H1 (cell line): Measurements from ENCODE around the gene AURKAIP1. TPM values are rescaled to one million over a fixed set of nuclear protein-coding genes. Genes with fewer than 3 reads are reported as not detected.

Experiments
- CTCF ChIA-PET: fragments of 300-600 bp; sonication (Branson Sonifier 250); formaldehyde crosslinking; loops from one replicate; lab custom pipeline; 2021; ENCODE audit not compliant: partially characterized antibody; lab: Charles Lee
- POLR2A ChIA-PET: fragments of 300-600 bp; sonication (Branson Sonifier 250); formaldehyde crosslinking; loops from one replicate; lab custom pipeline; 2021; ENCODE audit warnings: inconsistent platforms; ENCODE audit not compliant: partially characterized antibody; lab: Charles Lee
- DNase-seq, 2 experiments: peaks; one replicate each; pipeline versions ENCODE4 v3.0.0 to v3.0.0-alpha.2; 2010 to 2022; ENCODE audit warnings: low spot score in 2 of 2, low read depth in 1 of 2, mixed read lengths in 1 of 2
- FAIRE-seq: peaks from 2 replicates; lab custom pipeline; 2011; peaks lifted over from hg19 to GRCh38; lab: Jason Lieb, UNC
- H2AFZ ChIP-seq: 2 replicates; pipeline ENCODE4 v1.8.1; 2012; ENCODE audit warnings: low read length, inconsistent platforms
- H2AK5ac ChIP-seq: 2 replicates; pipeline ENCODE4 v1.6.1; 2013; ENCODE audit warnings: low read depth, low read length
- H2BK120ac ChIP-seq: replicated peaks from 2 replicates; pipeline ENCODE3; 2013; ENCODE audit warnings: low read depth, low read length, inconsistent platforms
- H2BK12ac ChIP-seq: 2 replicates; pipeline ENCODE4 v1.6.1; 2013; ENCODE audit warnings: low read depth, low read length
- H2BK15ac ChIP-seq: 2 replicates; pipeline ENCODE4 v1.6.1; 2013; ENCODE audit warnings: low read length
- H2BK20ac ChIP-seq: 2 replicates; pipeline ENCODE4 v1.6.1; 2013; ENCODE audit warnings: low read length
- H2BK5ac ChIP-seq: 2 replicates; pipeline ENCODE4 v1.6.1; 2013; ENCODE audit warnings: low read depth, low read length
- H3K14ac ChIP-seq: 2 replicates; pipeline ENCODE4 v1.6.1; 2013; ENCODE audit warnings: inconsistent platforms; ENCODE audit not compliant: insufficient read length
- H3K18ac ChIP-seq: 2 replicates; pipeline ENCODE4 v1.6.1; 2013; ENCODE audit warnings: low read length; ENCODE audit errors: extremely low read depth
- H3K23ac ChIP-seq: 2 replicates; pipeline ENCODE4 v1.6.1; 2013; ENCODE audit warnings: inconsistent platforms; ENCODE audit not compliant: insufficient read length
- H3K23me2 ChIP-seq: 2 replicates; pipeline ENCODE4 v1.6.1; 2013; ENCODE audit warnings: low read depth, low read length
- H3K27ac ChIP-seq: 2 replicates; pipeline ENCODE4 v1.6.1; 2011; ENCODE audit warnings: low read depth, low read length, inconsistent platforms
- H3K27me3 ChIP-seq, 4 experiments: replicated peaks in 1 of 4; 1 replicate in 1 of 4; 2 replicates in 3 of 4; pipeline versions ENCODE4 v1.6.1 to v1.8.1; 2011 to 2013; ENCODE audit warnings: low read length in 3 of 4, mild to moderate bottlenecking in 3 of 4, inconsistent platforms in 2 of 4, mixed read lengths in 2 of 4, moderate library complexity in 1 of 4; ENCODE audit not compliant: control insufficient read depth in 3 of 4, insufficient read depth in 3 of 4; ENCODE audit errors: extremely low read depth in 1 of 4
- H3K36me3 ChIP-seq, 4 experiments: 2 replicates each; pipeline versions ENCODE4 v1.6.1 to v1.8.1; 2011 to 2013; ENCODE audit warnings: mild to moderate bottlenecking in 4 of 4, low read length in 3 of 4, moderate library complexity in 2 of 4, control low read depth in 1 of 4, inconsistent platforms in 1 of 4; ENCODE audit not compliant: insufficient read depth in 4 of 4, control insufficient read depth in 2 of 4
- H3K4ac ChIP-seq: replicated peaks from 2 replicates; pipeline ENCODE3; 2013; ENCODE audit warnings: low read length, low read depth, mixed read lengths, inconsistent platforms; ENCODE audit not compliant: insufficient read length
- H3K4me1 ChIP-seq, 4 experiments: replicated peaks in 1 of 4; 1 replicate in 1 of 4; 2 replicates in 3 of 4; pipeline versions ENCODE4 v1.6.1 to v1.8.1; 2011 to 2013; ENCODE audit warnings: low read length in 3 of 4, inconsistent platforms in 2 of 4, mixed read lengths in 1 of 4; ENCODE audit not compliant: insufficient read depth in 4 of 4, control insufficient read depth in 3 of 4
- H3K4me2 ChIP-seq, 2 experiments: 2 replicates each; pipeline versions ENCODE4 v1.6.1 to v1.8.1; 2011 to 2013; ENCODE audit warnings: low read depth in 2 of 2, low read length in 2 of 2, control low read depth in 1 of 2, inconsistent platforms in 1 of 2, mild to moderate bottlenecking in 1 of 2; ENCODE audit not compliant: insufficient read depth in 1 of 2
- H3K4me3 ChIP-seq, 4 experiments: fragments of 200-600, 300-600 bp in 1 of 4; sonication (generic), shearing (Covaris generic), sonication (Bioruptor Twin) in 1 of 4; 2 replicates each; pipeline versions ENCODE4 v1.5.1 to v1.8.1; 2011 to 2016; ENCODE audit warnings: low read length in 4 of 4, low read depth in 3 of 4, control low read depth in 2 of 4, inconsistent platforms in 2 of 4, mild to moderate bottlenecking in 2 of 4, mixed read lengths in 1 of 4, moderate library complexity in 1 of 4; ENCODE audit not compliant: insufficient read depth in 2 of 4; ENCODE audit errors: extremely low read depth in 1 of 4
- H3K56ac ChIP-seq: replicated peaks from 2 replicates; pipeline ENCODE3; 2013; ENCODE audit warnings: low read depth, mild to moderate bottlenecking, mixed read lengths, low read length, inconsistent platforms; ENCODE audit not compliant: insufficient read length
- H3K79me1 ChIP-seq: 2 replicates; pipeline ENCODE4 v1.6.1; 2013; ENCODE audit warnings: low read depth, low read length, control low read depth
- H3K79me2 ChIP-seq, 2 experiments: 2 replicates each; pipeline versions ENCODE4 v1.6.1 to v1.8.1; 2012 to 2013; ENCODE audit warnings: low read length in 2 of 2, mild to moderate bottlenecking in 2 of 2, inconsistent platforms in 1 of 2; ENCODE audit not compliant: insufficient read depth in 2 of 2, control insufficient read depth in 1 of 2
- H3K9ac ChIP-seq, 4 experiments: replicated peaks in 1 of 4; 1 replicate in 1 of 4; 2 replicates in 3 of 4; pipeline versions ENCODE4 v1.6.1 to v1.8.1; 2011 to 2013; ENCODE audit warnings: low read depth in 3 of 4, low read length in 3 of 4, control low read depth in 2 of 4, mild to moderate bottlenecking in 2 of 4, moderate library complexity in 2 of 4, inconsistent platforms in 1 of 4; ENCODE audit errors: extremely low read depth in 1 of 4
- H3K9me3 ChIP-seq, 2 experiments: 2 replicates each; pipeline versions ENCODE4 v1.6.1 to v1.8.1; 2012 to 2013; ENCODE audit warnings: mild to moderate bottlenecking in 2 of 2, moderate library complexity in 2 of 2, control low read depth in 1 of 2, inconsistent platforms in 1 of 2, low read depth in 1 of 2, low read length in 1 of 2, mixed read lengths in 1 of 2; ENCODE audit not compliant: insufficient read depth in 2 of 2
- H4K20me1 ChIP-seq, 2 experiments: replicated peaks in 1 of 2; 2 replicates each; pipeline versions ENCODE3 to v1.8.1; 2011 to 2013; ENCODE audit warnings: inconsistent platforms in 2 of 2, low read length in 2 of 2, mild to moderate bottlenecking in 1 of 2; ENCODE audit not compliant: insufficient read depth in 2 of 2, control insufficient read depth in 1 of 2
- H4K5ac ChIP-seq: 2 replicates; pipeline ENCODE4 v1.6.1; 2013; ENCODE audit warnings: low read length, low read depth, mixed read lengths, inconsistent platforms; ENCODE audit not compliant: insufficient read length
- H4K8ac ChIP-seq: 2 replicates; pipeline ENCODE4 v1.8.0; 2013; ENCODE audit warnings: mild to moderate bottlenecking, moderate library complexity, low read length, inconsistent platforms; ENCODE audit not compliant: insufficient read depth; ENCODE audit errors: extremely low read depth
- H4K91ac ChIP-seq: replicated peaks from 2 replicates; pipeline ENCODE3; 2013; ENCODE audit warnings: low read length, mixed read lengths, inconsistent platforms; ENCODE audit not compliant: insufficient read length
- CTBP2 ChIP-seq: IDR thresholded peaks from 2 replicates; pipeline ENCODE4 v1.7.0; 2011; ENCODE audit warnings: borderline replicate concordance, mild to moderate bottlenecking, moderate library complexity, mixed read lengths, low read length; ENCODE audit not compliant: insufficient read depth, insufficient read length
- GTF2F1 ChIP-seq: IDR thresholded peaks from 2 replicates; pipeline ENCODE4 v1.6.1; 2012; ENCODE audit warnings: low read depth, low read length, improper control_type of control experiment, borderline replicate concordance
- KDM5A ChIP-seq: fragments of 200-600 bp; IDR thresholded peaks from 2 replicates; pipeline ENCODE4 v1.7.1; 2012; ENCODE audit warnings: mild to moderate bottlenecking, low read length, inconsistent platforms, mixed read lengths
- MAFK ChIP-seq: IDR thresholded peaks from 2 replicates; pipeline ENCODE4 v1.6.1; 2012; ENCODE audit warnings: low read depth, mild to moderate bottlenecking, improper control_type of control experiment, low read length
- RBBP5 ChIP-seq: IDR thresholded peaks from 2 replicates; pipeline ENCODE4 v1.7.1; 2012; ENCODE audit warnings: low read depth, mild to moderate bottlenecking, inconsistent platforms, low read length, moderate library complexity, borderline replicate concordance
- RFX5 ChIP-seq: IDR thresholded peaks from 2 replicates; pipeline ENCODE4 v1.6.1; 2011; ENCODE audit warnings: low read depth, low read length, improper control_type of control experiment, borderline replicate concordance
- TBP ChIP-seq: IDR thresholded peaks from 2 replicates; pipeline ENCODE4 v1.6.1; 2011; ENCODE audit warnings: low read depth, low read length, improper control_type of control experiment
- WGBS, 2 experiments: shearing (Covaris generic) in 1 of 2; methylation state at CpG; one replicate each; pipeline versions ENCODE4 v1.1.6 to v1.1.7; 2013 to 2015; ENCODE audit warnings: low lambda C conversion rate in 2 of 2, mixed read lengths in 2 of 2, inconsistent platforms in 1 of 2, low coverage in 1 of 2, missing lambda C conversion rate in 1 of 2; ENCODE audit not compliant: insufficient replicate concordance in 2 of 2, insufficient coverage in 1 of 2, insufficient read length in 1 of 2; ENCODE audit errors: extremely low coverage in 1 of 2, missing lambda C conversion rate in 1 of 2; 5-methylcytosine and 5-hydroxymethylcytosine counted together
- polyA plus RNA-seq, 7 experiments: library from polyadenylated mRNA; depleted of rRNA in 3 of 7; stranded (reverse) in 5 of 7; unstranded in 2 of 7; fragments of >200 nt in 5 of 7; fragments of 200-250 nt in 2 of 7; gene quantifications; 1 replicate in 5 of 7; 2 replicates in 1 of 7; 4 replicates in 1 of 7; pipeline versions ENCODE4 v1.2.1 to v1.2.3, GENCODE V29; 2011 to 2013; ENCODE audit warnings: missing spikeins in 2 of 7, mixed read lengths in 2 of 7
- total RNA-seq: library from RNA; stranded (reverse); fragmentation: NEBNext Ultra II Directional; extraction: Animal tissue kit (Norgen Biotek cat#: 25700); gene quantifications from 2 replicates; pipeline ENCODE4 v1.2.1, GENCODE V29; 2021
- TF ChIP-seq, protein P1 (sequence below): IDR thresholded peaks from 2 replicates; pipeline ENCODE4 v1.6.1; 2011; ENCODE audit warnings: low read length, improper control_type of control experiment
- TF ChIP-seq, protein P2 (sequence below): IDR thresholded peaks from 2 replicates; pipeline ENCODE4 v1.6.1; 2011; ENCODE audit warnings: low read depth, mild to moderate bottlenecking, low read length; ENCODE audit not compliant: insufficient read depth
- TF ChIP-seq, protein P3 (sequence below): IDR thresholded peaks from 2 replicates; pipeline ENCODE4 v1.6.1; 2012; ENCODE audit warnings: inconsistent platforms

AURKAIP1 gene
- total and polyA plus RNA-seq, 2 of the 8 experiments (the other 6 are each of a cell fraction or from before 2014, with no cell fraction given): 87.8 to 194 TPM

DNA sequence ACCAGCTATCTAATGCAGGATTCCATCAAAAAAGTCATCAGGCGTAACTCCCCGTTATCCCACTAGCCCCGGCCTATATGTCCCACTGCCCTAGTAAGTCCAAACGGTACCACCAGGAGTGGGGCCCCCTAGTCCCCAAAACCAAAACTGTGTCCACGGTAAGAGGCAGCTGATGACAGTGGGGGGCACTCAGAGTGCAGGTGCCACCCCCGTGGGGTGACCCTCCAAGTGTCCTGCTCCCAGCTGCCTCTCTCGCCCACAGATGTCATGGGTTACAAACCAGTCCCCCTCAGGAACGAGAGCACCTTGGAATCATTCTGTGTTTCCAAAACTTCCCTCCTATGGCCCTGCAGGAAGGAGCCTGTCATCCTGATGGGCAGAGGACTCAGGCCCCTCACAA is 10.9 kb upstream of the AURKAIP1 start:
- TF ChIP-seq, protein P1, sequence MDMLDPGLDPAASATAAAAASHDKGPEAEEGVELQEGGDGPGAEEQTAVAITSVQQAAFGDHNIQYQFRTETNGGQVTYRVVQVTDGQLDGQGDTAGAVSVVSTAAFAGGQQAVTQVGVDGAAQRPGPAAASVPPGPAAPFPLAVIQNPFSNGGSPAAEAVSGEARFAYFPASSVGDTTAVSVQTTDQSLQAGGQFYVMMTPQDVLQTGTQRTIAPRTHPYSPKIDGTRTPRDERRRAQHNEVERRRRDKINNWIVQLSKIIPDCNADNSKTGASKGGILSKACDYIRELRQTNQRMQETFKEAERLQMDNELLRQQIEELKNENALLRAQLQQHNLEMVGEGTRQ: no peak
- TF ChIP-seq, protein P2, sequence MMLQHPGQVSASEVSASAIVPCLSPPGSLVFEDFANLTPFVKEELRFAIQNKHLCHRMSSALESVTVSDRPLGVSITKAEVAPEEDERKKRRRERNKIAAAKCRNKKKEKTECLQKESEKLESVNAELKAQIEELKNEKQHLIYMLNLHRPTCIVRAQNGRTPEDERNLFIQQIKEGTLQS: no peak
- TF ChIP-seq GTF2F1 (no peak), MAFK (no peak), RFX5 (no peak), RBBP5 (no peak), TBP (no peak), KDM5A (no peak), CTBP2 (no peak)
- TF ChIP-seq, protein P3, sequence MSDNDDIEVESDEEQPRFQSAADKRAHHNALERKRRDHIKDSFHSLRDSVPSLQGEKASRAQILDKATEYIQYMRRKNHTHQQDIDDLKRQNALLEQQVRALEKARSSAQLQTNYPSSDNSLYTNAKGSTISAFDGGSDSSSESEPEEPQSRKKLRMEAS: no peak
- ChIA-PET POLR2A (interaction anchor here (0.6 to 33.4 kb wide), 8 partner anchors 2 to 153 kb away, joined by 3 to 719 read pairs (median 4); partner anchors contain the start of genes AURKAIP1, CCNL2 and MRPL20), CTCF (interaction anchor here (0.8 to 2.7 kb wide), 8 partner anchors 10 to 119 kb away, joined by 3 to 18 read pairs (median 3); partner anchors contain the start of gene CCNL2)
- peaks cover 2 to 12% of the 10 kb centered on the region in 2 experiments for H4K20me1 ChIP-seq
- no peak overlapping the region for H3K4ac ChIP-seq
- no peak overlapping the region for H3K9ac ChIP-seq
- H2AFZ ChIP-seq: no peak overlapping the region
- H4K5ac ChIP-seq: no peak overlapping the region
- no peaks in the 10 kb centered on the region for H3K79me2 ChIP-seq
- no peaks in the 10 kb centered on the region; a peak in 2 of 7 replicates for H3K4me1 ChIP-seq
- no peak overlapping the region for H2AK5ac ChIP-seq
- no peak overlapping the region for H2BK20ac ChIP-seq
- no peak overlapping the region for H3K18ac ChIP-seq
- no peak overlapping the region for H3K4me3 ChIP-seq
- no peak overlapping the region for H2BK120ac ChIP-seq
- WGBS, 2 experiments: 91% methylated on average over 8 of the region's 8 CpGs; no CpG with 5 or more reads in 1 of the 2 experiments
- H2BK15ac ChIP-seq: no peak overlapping the region
- H2BK5ac ChIP-seq: no peak overlapping the region
- H3K23ac ChIP-seq: no peak overlapping the region
- no peak overlapping the region for H3K27ac ChIP-seq
- H3K56ac ChIP-seq: no peak overlapping the region
- H4K91ac ChIP-seq: no peak overlapping the region
- H3K79me1 ChIP-seq: peaks cover 4% of the 10 kb centered on the region; the same call in 1 of the 2 replicates
- no peak overlapping the region for H2BK12ac ChIP-seq
- no peak overlapping the region for H4K8ac ChIP-seq
- peaks cover 2% of the 10 kb centered on the region; the same call in 1 of the 2 replicates for H3K23me2 ChIP-seq
- H3K14ac ChIP-seq: no peak overlapping the region
- no peaks in the 10 kb centered on the region for H3K27me3 ChIP-seq
- FAIRE-seq: no peak
- H3K36me3 ChIP-seq: peaks cover 34 to 58% (median 46%) of the 10 kb centered on the region in 4 experiments
- DNase-seq: no peak
- no peak overlapping the region for H3K4me2 ChIP-seq
- no peaks in the 10 kb centered on the region for H3K9me3 ChIP-seq
